ENCODE results near the gene IDS. TPM values are rescaled to one million over a fixed set of nuclear protein-coding genes. Genes with fewer than 3 reads are reported as not detected.
"Not testable (repeated sequence)": the region's sequence is repeated elsewhere in the genome, so short reads cannot be mapped to it uniquely, and the experiment has no call there.

IDS gene, protein sequence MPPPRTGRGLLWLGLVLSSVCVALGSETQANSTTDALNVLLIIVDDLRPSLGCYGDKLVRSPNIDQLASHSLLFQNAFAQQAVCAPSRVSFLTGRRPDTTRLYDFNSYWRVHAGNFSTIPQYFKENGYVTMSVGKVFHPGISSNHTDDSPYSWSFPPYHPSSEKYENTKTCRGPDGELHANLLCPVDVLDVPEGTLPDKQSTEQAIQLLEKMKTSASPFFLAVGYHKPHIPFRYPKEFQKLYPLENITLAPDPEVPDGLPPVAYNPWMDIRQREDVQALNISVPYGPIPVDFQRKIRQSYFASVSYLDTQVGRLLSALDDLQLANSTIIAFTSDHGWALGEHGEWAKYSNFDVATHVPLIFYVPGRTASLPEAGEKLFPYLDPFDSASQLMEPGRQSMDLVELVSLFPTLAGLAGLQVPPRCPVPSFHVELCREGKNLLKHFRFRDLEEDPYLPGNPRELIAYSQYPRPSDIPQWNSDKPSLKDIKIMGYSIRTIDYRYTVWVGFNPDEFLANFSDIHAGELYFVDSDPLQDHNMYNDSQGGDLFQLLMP
- total RNA-seq, result 33.9 and 38.0 TPM in 2 replicates
- long read RNA-seq, full-length matches to known transcripts, result 35 of 52 reads
- long read RNA-seq, partial matches to known transcripts, result 4 of 52 reads
- long read RNA-seq, other reads (novel, unspliced or antisense), result 13 of 52 reads

DNA sequence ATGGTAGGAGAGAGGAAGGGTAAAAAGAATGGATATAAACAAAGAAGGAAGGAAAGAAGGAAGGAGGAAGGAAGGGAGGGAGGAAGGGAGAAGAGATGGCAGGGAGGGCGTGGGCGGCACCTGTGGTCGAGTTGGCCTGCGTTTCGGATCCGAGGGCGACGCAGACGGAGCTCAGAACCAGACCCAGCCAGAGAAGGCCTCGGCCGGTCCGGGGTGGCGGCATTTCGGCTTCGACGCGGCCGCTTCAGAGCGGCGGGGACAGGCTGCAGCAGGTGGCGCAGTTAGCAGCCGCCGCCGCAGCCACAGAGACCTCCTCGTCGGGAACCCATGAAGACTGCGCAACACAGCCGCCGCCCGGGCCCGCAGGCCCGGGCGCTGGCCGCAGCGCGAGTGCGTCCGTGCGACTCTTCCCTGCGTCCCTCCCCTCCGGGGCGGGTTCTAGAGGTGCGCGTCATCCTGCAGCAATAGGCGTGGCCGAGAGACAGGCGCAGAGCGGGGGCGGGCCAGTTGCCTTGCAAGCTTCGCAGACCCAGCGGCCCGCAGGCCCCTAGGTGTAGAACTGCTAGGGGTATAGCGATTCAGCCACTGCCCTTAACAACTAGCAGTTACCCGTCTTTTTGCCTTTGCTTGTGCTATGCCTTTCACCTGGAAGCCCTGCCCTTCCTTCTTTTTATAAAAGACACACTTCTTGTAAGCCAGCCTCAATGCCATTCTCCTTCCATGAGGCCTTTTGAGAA lies at the start of gene IDS:
Gene IDS, minus strand, starts transcription at position 392 of the 737 bp plus-strand sequence. Its CDS starts 169 bp downstream, at position 223.
- Mint-ChIP-seq H3K36me3 (ENCODE audit: insufficient read depth) (peaks cover 3% of the 10 kb centered on the region), H3K9me3 (ENCODE audit: low read depth) (peaks cover 10% of the 10 kb centered on the region), H3K4me1 (ENCODE audit: low read depth) (peaks cover 5% of the 10 kb centered on the region), H3K4me3 (ENCODE audit: low read depth) (peak within 1 kb of the TSS; percentile 72), H3K27ac (peak within 1 kb of the TSS; percentile 87), H3K27me3 (peaks cover 4% of the 10 kb centered on the region)
- DNase-seq (ENCODE audit: low spot score, unreplicated experiment), result peak; percentile 65
- TF ChIP-seq, protein P1, sequence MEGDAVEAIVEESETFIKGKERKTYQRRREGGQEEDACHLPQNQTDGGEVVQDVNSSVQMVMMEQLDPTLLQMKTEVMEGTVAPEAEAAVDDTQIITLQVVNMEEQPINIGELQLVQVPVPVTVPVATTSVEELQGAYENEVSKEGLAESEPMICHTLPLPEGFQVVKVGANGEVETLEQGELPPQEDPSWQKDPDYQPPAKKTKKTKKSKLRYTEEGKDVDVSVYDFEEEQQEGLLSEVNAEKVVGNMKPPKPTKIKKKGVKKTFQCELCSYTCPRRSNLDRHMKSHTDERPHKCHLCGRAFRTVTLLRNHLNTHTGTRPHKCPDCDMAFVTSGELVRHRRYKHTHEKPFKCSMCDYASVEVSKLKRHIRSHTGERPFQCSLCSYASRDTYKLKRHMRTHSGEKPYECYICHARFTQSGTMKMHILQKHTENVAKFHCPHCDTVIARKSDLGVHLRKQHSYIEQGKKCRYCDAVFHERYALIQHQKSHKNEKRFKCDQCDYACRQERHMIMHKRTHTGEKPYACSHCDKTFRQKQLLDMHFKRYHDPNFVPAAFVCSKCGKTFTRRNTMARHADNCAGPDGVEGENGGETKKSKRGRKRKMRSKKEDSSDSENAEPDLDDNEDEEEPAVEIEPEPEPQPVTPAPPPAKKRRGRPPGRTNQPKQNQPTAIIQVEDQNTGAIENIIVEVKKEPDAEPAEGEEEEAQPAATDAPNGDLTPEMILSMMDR (IDR thresholded peaks at IDR 0.05; ENCODE audit: unreplicated experiment), result no peak

DNA sequence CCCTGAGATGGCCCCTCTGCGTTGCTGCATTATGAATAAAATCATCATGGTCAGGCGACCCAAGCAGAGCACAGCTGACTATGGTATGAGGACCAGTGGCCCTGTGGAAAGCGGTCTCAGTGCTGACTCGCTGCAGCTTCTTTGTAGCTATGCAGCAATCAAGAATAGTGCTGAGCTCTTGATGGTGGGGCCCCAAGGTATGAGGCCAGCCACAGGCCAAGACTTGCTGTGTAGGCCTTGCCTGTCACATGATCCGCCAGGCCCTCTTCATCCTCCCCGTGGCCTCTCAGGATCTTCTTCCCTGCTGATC lies 46.8 kb upstream of the IDS start:
- not testable (repeated sequence) for H3K36me3 Mint-ChIP-seq (ENCODE audit: insufficient read depth); H3K4me3 Mint-ChIP-seq (ENCODE audit: low read depth); H3K9me3 Mint-ChIP-seq (ENCODE audit: low read depth); H3K4me1 Mint-ChIP-seq (ENCODE audit: low read depth); DNase-seq (ENCODE audit: low spot score, unreplicated experiment); H3K27me3 Mint-ChIP-seq; H3K27ac Mint-ChIP-seq

DNA sequence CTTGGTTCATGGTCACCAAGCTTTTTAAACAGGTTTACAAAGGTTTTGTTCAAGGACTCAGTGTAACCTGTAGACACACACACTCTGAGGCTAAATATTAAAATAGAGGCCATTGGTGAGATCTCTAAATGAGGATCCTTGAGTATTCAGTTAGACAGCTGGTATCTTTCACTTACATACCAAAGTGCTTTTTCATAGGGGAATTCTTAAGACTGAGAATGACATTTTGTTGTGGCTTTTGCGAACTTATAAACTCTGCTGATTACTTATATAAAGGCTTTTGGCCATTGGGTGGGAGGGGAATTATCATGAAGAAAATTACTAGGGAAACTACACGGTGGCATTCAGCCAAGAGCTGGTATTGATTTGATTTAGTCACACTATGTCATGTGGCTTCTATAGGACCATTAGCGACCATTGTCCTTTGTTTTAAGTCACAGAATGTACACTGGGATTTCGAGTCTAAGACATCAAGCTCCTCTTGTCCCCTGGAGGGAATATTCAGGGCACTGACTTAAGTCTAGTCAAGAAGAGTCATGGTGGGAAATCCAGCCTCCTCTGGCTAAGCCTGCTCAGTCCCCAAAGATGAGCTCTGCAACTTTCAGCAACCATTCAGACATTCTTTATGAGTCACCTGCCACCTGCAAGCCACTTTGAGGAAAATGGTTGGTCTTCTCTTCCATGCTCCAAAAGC lies 46.3 kb upstream of the IDS start:
- not testable (repeated sequence) for H3K9me3 Mint-ChIP-seq (ENCODE audit: low read depth); H3K27me3 Mint-ChIP-seq; H3K4me1 Mint-ChIP-seq (ENCODE audit: low read depth); H3K4me3 Mint-ChIP-seq (ENCODE audit: low read depth); DNase-seq (ENCODE audit: low spot score, unreplicated experiment); H3K36me3 Mint-ChIP-seq (ENCODE audit: insufficient read depth); H3K27ac Mint-ChIP-seq

DNA sequence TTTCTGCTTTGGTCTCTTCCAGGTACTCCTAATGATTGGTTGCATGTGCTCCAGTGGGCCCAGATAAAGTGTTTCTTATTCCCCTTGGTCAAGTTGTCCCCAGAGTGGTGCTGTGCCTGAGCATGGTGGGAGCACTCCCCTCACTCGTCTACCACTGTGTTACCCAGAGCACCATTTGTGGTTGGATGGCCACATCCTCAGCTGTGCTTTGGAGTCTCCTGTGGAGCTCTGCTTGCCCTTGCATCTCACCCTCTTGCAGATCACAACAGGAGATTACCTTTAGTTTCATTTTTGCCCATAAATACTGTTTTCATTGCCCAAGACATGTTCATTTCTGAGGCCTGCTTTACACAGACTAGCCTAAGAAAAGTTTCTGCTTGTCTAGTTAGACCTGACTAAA lies 45.3 kb upstream of the IDS start:
- not testable (repeated sequence) for H3K4me1 Mint-ChIP-seq (ENCODE audit: low read depth); H3K9me3 Mint-ChIP-seq (ENCODE audit: low read depth); H3K36me3 Mint-ChIP-seq (ENCODE audit: insufficient read depth); H3K27ac Mint-ChIP-seq; DNase-seq (ENCODE audit: low spot score, unreplicated experiment); H3K4me3 Mint-ChIP-seq (ENCODE audit: low read depth); H3K27me3 Mint-ChIP-seq

DNA sequence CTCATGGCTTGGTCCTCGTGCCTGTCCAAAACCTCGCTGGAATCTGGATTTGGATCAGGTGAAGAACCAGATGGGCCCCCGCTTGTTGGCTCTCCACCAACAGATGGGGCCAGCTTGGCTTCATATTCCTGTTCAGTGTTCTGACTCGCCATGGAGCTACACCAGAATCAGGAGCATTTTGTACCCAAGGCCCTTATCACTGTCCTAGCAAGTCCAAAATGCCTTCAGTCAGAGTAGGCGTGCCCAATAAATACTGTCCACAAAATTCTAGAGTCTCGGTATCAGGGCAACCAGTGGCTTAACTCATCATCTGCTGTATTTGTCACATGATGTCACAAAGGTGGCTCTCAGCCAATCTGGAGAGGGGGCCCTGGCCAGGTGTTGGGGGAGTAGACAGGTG lies 44.6 kb upstream of the IDS start, which contains the start of gene HSFX3:
Gene HSFX3, minus strand, starts transcription at position 224 of the 400 bp plus-strand sequence. Its CDS starts 72 bp downstream, at position 152.
- H3K9me3 Mint-ChIP-seq (ENCODE audit: low read depth); DNase-seq (ENCODE audit: low spot score, unreplicated experiment); H3K27ac Mint-ChIP-seq; H3K36me3 Mint-ChIP-seq (ENCODE audit: insufficient read depth); H3K27me3 Mint-ChIP-seq; H3K4me1 Mint-ChIP-seq (ENCODE audit: low read depth); H3K4me3 Mint-ChIP-seq (ENCODE audit: low read depth): not testable (repeated sequence)

DNA sequence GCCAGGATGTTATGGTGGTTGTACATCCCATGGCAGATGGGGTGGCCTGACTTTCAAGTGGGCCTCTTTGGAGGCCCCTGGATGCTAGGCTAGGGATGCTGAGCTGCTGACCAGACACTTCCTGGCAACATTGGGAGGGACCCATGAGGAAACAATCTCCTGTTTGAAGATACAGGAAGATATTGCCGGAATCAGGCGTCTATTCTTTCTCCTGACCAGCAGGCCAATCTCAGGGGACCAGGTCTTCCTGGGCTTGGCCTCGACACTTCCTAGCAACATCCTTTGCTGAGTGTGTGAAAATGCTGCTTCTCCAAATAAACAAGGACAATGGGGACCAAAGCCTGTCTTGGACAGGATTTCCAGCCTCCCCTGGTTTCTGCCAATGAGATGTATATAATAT lies 42.7 kb upstream of the IDS start:
- DNase-seq (ENCODE audit: low spot score, unreplicated experiment); H3K27me3 Mint-ChIP-seq; H3K4me1 Mint-ChIP-seq (ENCODE audit: low read depth); H3K27ac Mint-ChIP-seq; H3K9me3 Mint-ChIP-seq (ENCODE audit: low read depth); H3K4me3 Mint-ChIP-seq (ENCODE audit: low read depth); H3K36me3 Mint-ChIP-seq (ENCODE audit: insufficient read depth): not testable (repeated sequence)

DNA sequence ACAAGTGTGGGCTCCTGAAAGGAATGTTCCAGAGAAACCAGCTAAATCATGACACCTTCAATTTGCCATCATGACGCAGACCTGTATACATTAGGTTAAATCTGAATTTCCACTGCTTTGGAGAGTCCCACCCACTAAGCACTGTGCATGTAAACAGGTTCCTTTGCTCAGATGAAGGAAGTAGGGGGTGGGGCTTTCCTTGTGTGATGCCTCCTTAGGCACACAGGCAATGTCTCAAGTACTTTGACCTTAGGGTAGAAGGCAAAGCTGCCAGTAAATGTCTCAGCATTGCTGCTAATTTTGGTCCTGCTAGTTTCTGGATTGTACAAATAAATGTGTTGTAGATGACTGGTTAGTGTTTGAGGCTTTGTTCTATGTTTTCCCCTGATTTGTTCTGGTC lies 41.9 kb upstream of the IDS start:
- H3K4me3 Mint-ChIP-seq (ENCODE audit: low read depth), result not testable (repeated sequence)

DNA sequence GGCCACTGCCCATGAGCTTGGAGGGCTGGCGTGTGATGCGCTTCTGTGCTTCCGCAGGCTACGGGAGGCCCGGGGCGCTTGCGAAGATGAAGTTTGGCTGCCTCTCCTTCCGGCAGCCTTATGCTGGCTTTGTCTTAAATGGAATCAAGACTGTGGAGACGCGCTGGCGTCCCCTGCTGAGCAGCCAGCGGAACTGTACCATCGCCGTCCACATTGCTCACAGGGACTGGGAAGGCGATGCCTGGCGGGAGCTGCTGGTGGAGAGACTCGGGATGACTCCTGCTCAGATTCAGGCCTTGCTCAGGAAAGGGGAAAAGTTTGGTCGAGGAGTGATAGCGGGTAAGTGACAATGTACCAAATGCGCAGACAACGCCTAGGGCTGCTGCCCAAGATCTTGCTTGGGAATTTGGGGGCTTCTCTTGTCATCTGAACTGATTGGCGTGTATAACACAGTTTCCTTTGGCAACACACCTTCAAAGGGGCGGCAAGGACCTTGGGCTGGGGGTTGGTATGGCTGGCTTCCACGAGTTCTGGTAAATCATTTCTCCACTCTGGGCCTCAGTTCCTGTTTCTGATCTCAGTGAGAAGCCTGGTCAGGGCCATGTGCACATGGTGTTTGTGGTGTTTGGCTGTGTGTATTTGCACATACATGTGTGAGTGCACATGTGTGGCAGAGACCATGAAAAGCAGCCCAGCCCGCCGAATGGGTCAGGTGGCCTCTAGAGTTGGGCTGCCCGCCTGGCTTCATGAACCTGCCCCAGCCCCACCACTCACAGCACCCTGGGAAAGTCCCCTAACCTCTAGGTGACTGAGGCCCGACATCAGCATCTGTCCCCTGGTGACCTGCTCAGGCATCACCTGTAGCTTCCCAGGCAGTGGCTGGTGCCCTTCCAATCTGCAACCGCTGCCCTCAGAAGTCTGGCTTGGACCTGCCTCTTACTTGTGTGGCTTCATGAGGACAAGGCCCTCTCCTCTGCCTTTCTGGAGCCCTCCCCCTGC lies 40.7 kb upstream of the IDS start:
- H3K36me3 Mint-ChIP-seq (ENCODE audit: insufficient read depth); H3K27me3 Mint-ChIP-seq; H3K4me3 Mint-ChIP-seq (ENCODE audit: low read depth); DNase-seq (ENCODE audit: low spot score, unreplicated experiment); H3K9me3 Mint-ChIP-seq (ENCODE audit: low read depth); H3K4me1 Mint-ChIP-seq (ENCODE audit: low read depth); H3K27ac Mint-ChIP-seq: not testable (repeated sequence)

More for the DNA sequence above, 41.9 kb upstream of the IDS start:
- not testable (repeated sequence) for H3K9me3 Mint-ChIP-seq (ENCODE audit: low read depth); H3K27ac Mint-ChIP-seq; H3K27me3 Mint-ChIP-seq; DNase-seq (ENCODE audit: low spot score, unreplicated experiment); H3K36me3 Mint-ChIP-seq (ENCODE audit: insufficient read depth); H3K4me1 Mint-ChIP-seq (ENCODE audit: low read depth)

Data from progenitor cell of endocrine pancreas (in vitro differentiated cells).